Lower lobe of right lung (tissue), 2 donors: Measurements from ENCODE around the gene BPGM. TPM values are rescaled to one million over a fixed set of nuclear protein-coding genes. Genes with fewer than 3 reads are reported as not detected.
A peak's percentile ranks its signal among the peaks of the same experiment; 100 is the strongest.

Experiments used
- ATAC-seq, 2 donors: fragments of 200-7000 bp; cut with Tn5 transposase; one replicate each; pipeline ENCODE4 v1.9.1; 2020 to 2022; ENCODE audit warnings: mild to moderate bottlenecking in 2 of 2, moderate library complexity in 2 of 2
- DNase-seq: peaks from one replicate; pipeline ENCODE4 v3.0.0-alpha.2; 2020
- H3K27ac ChIP-seq: fragments of 200-600 bp; one replicate; pipeline ENCODE4 v1.8.0; 2022
- H3K27me3 ChIP-seq: fragments of 200-600 bp; one replicate; pipeline ENCODE4 v1.8.0; 2022; ENCODE audit warnings: low read depth
- H3K36me3 ChIP-seq: fragments of 200-600 bp; one replicate; pipeline ENCODE4 v1.8.0; 2022; ENCODE audit warnings: mild to moderate bottlenecking
- H3K4me1 ChIP-seq: fragments of 200-600 bp; one replicate; pipeline ENCODE4 v1.8.0; 2022
- H3K4me3 ChIP-seq: fragments of 200-600 bp; one replicate; pipeline ENCODE4 v1.8.0; 2022; ENCODE audit warnings: mild to moderate bottlenecking
- H3K9me3 ChIP-seq: fragments of 200-600 bp; one replicate; pipeline ENCODE4 v1.8.0; 2022
- intact Hi-C: fragments of 100-400 bp; cut with DNase I; formaldehyde crosslinking; loops from one replicate; pipeline ENCODE4 v1.11.0; 2022
- total RNA-seq: library from RNA; stranded (reverse); fragmentation: NEBNext Ultra II Directional; extraction: Animal tissue kit (Norgen Biotek cat#: 25700); gene quantifications from one replicate; pipeline ENCODE4 v1.2.1, GENCODE V29; 2021
- TF ChIP-seq, protein P1 (sequence below): fragments of 200-600 bp; IDR thresholded peaks from one replicate; pipeline ENCODE4 v1.8.0; 2022; ENCODE audit warnings: antibody characterized with exemption, mild to moderate bottlenecking
- donor health status: DM: no; HTN: yes; CAD: no; lungs with severe emphysema.

Gene BPGM
- total RNA-seq, 1 donor from 2014 or later, result 16.9 TPM

DNA sequence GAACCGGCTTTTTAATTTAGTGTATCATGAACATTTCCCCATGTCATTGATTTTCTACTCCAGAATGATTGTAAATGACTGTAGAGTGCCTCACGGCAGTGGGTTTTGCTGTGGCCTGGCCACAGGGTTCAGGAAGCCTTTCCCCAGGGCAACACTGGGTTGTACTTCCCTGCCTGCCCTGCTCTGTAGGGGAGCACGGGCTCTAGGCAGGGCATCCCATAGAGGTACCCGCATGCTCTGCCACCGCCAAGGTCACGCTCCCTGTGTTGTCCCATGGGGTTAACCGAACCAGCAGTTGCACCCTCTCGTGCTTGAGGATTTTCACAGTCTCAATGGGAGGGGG, 63.8 kb downstream of the BPGM start:
- DNase-seq, result no peak
- intact Hi-C loops, result no loop called here
- Histone ChIP-seq H3K4me3 (no peak overlapping the region), H3K27ac (no peak overlapping the region), H3K9me3 (no peaks in the 10 kb centered on the region), H3K36me3 (no peaks in the 10 kb centered on the region), H3K27me3 (no peaks in the 10 kb centered on the region), H3K4me1 (no peaks in the 10 kb centered on the region)
- TF ChIP-seq, protein P1, sequence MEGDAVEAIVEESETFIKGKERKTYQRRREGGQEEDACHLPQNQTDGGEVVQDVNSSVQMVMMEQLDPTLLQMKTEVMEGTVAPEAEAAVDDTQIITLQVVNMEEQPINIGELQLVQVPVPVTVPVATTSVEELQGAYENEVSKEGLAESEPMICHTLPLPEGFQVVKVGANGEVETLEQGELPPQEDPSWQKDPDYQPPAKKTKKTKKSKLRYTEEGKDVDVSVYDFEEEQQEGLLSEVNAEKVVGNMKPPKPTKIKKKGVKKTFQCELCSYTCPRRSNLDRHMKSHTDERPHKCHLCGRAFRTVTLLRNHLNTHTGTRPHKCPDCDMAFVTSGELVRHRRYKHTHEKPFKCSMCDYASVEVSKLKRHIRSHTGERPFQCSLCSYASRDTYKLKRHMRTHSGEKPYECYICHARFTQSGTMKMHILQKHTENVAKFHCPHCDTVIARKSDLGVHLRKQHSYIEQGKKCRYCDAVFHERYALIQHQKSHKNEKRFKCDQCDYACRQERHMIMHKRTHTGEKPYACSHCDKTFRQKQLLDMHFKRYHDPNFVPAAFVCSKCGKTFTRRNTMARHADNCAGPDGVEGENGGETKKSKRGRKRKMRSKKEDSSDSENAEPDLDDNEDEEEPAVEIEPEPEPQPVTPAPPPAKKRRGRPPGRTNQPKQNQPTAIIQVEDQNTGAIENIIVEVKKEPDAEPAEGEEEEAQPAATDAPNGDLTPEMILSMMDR, result no peak
- ATAC-seq, result peak in 1 of 2 donors; percentile 50

DNA sequence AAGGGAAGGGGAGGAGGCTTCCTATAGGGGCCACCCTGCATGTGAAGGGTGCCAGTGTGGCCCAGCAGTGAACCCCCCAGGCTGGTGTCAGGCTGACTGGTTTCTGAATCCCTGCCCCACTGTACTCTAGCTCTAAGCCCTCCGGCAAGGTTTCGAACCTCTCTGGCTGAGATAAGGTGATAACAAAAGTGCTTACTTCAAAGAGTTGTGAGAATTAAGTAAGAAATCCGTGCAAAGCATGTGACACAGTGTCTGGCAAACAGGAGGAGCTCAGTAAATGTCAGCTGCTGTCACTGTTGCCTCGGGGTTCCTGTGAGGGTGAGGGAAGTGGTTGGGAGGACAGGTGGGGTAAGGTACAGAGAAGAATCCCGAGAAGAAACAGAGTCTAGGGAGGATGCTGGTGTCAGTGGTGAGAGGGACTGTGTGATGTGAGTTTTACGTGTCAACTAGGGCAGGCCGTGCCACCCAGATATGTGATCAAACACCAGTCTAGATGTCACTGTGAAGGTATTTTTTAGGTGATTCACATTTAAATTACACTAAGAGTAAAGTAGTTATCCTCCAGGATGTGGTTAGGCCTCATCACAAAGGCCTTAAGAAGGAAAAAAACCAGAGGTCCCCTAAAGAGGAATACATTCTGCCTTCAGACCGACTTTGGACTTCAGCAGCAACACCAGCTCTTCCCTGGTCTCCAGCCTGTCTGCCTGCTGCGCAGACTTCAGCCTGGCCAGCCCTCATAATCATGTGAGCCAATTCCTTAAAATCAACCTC, 64.4 kb downstream of the BPGM start:
- H3K27me3 ChIP-seq, result no peaks in the 10 kb centered on the region
- ATAC-seq (peak in 1 of 2 donors; percentile 36), DNase-seq (no peak)
- H3K27ac ChIP-seq, result no peak overlapping the region
- H3K4me3 ChIP-seq, result no peak overlapping the region
- no peaks in the 10 kb centered on the region for H3K36me3 ChIP-seq
- no peaks in the 10 kb centered on the region for H3K9me3 ChIP-seq
- TF ChIP-seq, protein P1, result no peak
- intact Hi-C loops, result no loop called here
- H3K4me1 ChIP-seq, result no peaks in the 10 kb centered on the region

DNA sequence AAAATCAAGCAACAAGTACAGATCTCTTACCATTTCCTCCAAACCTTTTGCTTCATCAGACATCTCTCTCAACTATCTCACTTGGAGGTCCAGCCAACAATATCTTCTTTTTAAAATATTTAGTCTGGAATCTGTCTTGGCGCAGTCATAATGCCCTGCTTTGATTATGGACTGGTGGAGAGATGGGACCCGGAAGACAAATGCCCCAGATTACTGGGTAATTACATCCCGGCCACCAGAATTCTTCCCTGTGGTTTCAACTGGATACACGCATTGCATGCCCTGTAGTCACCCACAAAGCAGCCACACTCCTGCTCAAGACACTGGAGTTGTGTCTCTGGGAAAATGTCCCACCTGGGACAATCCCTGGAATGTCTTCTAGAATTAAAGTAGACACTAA, 65.5 kb downstream of the BPGM start:
- Histone ChIP-seq H3K4me3 (no peak overlapping the region), H3K9me3 (no peaks in the 10 kb centered on the region), H3K36me3 (no peaks in the 10 kb centered on the region), H3K4me1 (no peaks in the 10 kb centered on the region), H3K27me3 (no peaks in the 10 kb centered on the region), H3K27ac (no peak overlapping the region)
- no peak for ATAC-seq
- intact Hi-C loops, result no loop called here
- DNase-seq, result no peak
- TF ChIP-seq, protein P1, result no peak

DNA sequence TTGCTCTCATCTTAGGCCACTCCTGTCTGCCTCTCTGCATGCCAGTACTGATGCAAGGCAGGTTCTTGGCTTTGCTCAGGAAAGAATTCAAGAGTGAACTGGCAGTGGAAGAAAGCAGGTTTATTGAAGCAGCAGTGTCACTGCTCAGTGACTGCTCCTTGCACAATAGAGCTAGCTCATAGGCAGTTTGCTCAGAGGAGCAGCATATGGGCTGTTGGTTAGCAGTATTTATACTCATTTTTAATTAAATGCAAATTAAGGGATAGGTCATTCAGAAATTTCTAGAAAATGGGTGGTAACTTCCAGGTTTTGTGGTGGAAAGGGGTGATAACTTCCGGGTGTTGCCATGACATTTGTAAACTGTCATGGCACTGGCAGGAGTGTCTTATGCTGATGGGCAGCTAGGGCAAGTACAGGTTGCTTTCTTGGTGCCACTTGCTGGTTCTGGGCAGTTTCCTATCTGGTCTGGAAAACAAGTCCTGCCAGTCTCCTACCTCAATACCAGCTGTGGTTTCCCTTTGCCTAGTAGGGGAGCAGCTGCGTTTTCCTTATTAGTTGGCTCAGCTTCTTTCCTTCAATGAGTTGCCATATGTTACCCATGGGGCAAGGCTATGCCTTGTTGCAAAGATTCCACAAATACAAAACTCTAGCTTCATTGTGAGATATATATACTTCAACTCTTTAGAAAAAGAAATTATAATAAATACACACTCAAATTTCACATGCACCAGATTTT, 68.0 kb downstream of the BPGM start:
- ATAC-seq (no peak), DNase-seq (no peak)
- Histone ChIP-seq H3K9me3 (no peaks in the 10 kb centered on the region), H3K27ac (no peak overlapping the region), H3K36me3 (no peaks in the 10 kb centered on the region), H3K27me3 (no peaks in the 10 kb centered on the region), H3K4me3 (no peak overlapping the region), H3K4me1 (no peaks in the 10 kb centered on the region)
- TF ChIP-seq, protein P1, result no peak
- intact Hi-C loops, result no loop called here

DNA sequence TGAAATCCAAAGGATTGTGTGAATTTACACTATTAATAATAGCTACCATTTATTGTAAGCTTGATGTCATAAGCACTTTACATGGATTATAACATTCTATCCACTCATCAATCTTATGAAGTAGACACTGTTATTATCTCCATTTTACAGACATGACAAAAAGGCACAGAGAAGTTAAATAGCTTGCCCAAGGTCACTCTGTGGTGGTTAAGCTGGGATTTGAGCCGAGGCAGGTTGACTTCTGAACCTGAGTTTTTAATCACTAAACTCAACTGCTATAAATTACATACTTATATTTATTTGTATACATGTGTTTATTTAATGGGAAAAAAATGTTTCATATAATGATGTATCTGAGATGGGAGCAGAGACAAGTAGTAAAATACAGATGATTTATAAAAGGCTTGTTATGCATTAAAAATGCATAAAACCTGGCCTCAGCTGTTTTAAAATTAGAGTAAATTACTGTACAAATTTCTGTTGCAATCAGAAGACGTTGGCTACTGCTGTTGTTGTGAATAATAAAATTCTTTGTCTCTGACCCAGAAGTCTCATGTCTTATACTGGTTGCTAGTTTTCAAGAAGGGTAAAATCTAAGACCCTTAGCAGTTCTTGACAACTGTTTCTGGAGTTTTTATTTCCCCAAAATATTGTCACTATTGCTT, 71.7 kb downstream of the BPGM start:
- H3K27ac ChIP-seq, result no peak overlapping the region
- DNase-seq (no peak), ATAC-seq (no peak)
- peaks cover 6% of the 10 kb centered on the region for H3K4me1 ChIP-seq
- no peak overlapping the region for H3K4me3 ChIP-seq
- H3K27me3 ChIP-seq, result no peaks in the 10 kb centered on the region
- no peaks in the 10 kb centered on the region for H3K36me3 ChIP-seq
- intact Hi-C loops, result no loop called here
- TF ChIP-seq, protein P1, result no peak
- no peaks in the 10 kb centered on the region for H3K9me3 ChIP-seq
